Endothelial cell of umbilical vein (primary cell): ENCODE data around the gene FBXL4.

Experiments
- EZH2 ChIP-seq: IDR thresholded peaks from 2 replicates; pipeline ENCODE4 v1.6.1; 2012; ENCODE audit warnings: borderline replicate concordance, low read depth, mild to moderate bottlenecking, moderate library complexity, low read length, inconsistent platforms; ENCODE audit not compliant: severe bottlenecking
- FOS ChIP-seq: IDR thresholded peaks from 2 replicates; pipeline ENCODE4 v1.6.1; 2011; ENCODE audit warnings: mild to moderate bottlenecking, low read length, moderate library complexity, borderline replicate concordance; ENCODE audit not compliant: insufficient read depth
- JUN ChIP-seq: IDR thresholded peaks from 2 replicates; pipeline ENCODE4 v1.6.1; 2011; ENCODE audit warnings: borderline replicate concordance, low read depth; ENCODE audit not compliant: insufficient read length, insufficient read depth
- MAX ChIP-seq: IDR thresholded peaks from 2 replicates; pipeline ENCODE4 v1.6.1; 2011; ENCODE audit not compliant: insufficient read depth, insufficient read length
- MYC ChIP-seq: IDR thresholded peaks from one replicate; pipeline ENCODE4 v1.6.1; 2011; ENCODE audit warnings: mild to moderate bottlenecking, low read depth, low read length
- POLR2A ChIP-seq: IDR thresholded peaks from 2 replicates; pipeline ENCODE4 v1.6.1; 2012; ENCODE audit warnings: low read depth, mild to moderate bottlenecking, control low read depth, low read length
- POLR2AphosphoS5 ChIP-seq: IDR thresholded peaks from 2 replicates; pipeline ENCODE4 v1.6.1; 2012; ENCODE audit warnings: low read depth, mild to moderate bottlenecking, control low read depth, low read length, moderate library complexity; ENCODE audit not compliant: insufficient read depth
- TF ChIP-seq, protein P1 (sequence below), 2 donors: IDR thresholded peaks; 1 replicate in 1 of 2; 2 replicates in 1 of 2; pipeline ENCODE4 v1.5.1; 2011; ENCODE audit warnings: low read length in 2 of 2, mild to moderate bottlenecking in 2 of 2, moderate library complexity in 2 of 2, control low read depth in 1 of 2, inconsistent platforms in 1 of 2, low read depth in 1 of 2; ENCODE audit not compliant: insufficient read depth in 1 of 2; ENCODE audit errors: extremely low read depth in 1 of 2

GRCh38 chr6:98995116-98995515, 47.4 kb upstream of the FBXL4 start:
- TF ChIP-seq, protein P1, sequence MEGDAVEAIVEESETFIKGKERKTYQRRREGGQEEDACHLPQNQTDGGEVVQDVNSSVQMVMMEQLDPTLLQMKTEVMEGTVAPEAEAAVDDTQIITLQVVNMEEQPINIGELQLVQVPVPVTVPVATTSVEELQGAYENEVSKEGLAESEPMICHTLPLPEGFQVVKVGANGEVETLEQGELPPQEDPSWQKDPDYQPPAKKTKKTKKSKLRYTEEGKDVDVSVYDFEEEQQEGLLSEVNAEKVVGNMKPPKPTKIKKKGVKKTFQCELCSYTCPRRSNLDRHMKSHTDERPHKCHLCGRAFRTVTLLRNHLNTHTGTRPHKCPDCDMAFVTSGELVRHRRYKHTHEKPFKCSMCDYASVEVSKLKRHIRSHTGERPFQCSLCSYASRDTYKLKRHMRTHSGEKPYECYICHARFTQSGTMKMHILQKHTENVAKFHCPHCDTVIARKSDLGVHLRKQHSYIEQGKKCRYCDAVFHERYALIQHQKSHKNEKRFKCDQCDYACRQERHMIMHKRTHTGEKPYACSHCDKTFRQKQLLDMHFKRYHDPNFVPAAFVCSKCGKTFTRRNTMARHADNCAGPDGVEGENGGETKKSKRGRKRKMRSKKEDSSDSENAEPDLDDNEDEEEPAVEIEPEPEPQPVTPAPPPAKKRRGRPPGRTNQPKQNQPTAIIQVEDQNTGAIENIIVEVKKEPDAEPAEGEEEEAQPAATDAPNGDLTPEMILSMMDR (IDR thresholded peaks at IDR 0.05; ENCODE audit: extremely low read depth in 1 of 2, insufficient read depth in 1 of 2, low read depth in 1 of 2, low read length in 2 of 2): no peak
- TF ChIP-seq POLR2A (no peak), POLR2AphosphoS5 (no peak), JUN (no peak), MAX (no peak), EZH2 (no peak), MYC (no peak), FOS (no peak)
